Embryonic facial prominence (tissue), 1 donor: ENCODE data around the gene NACC2.

Experiments used
- DNase-seq: peaks from one replicate; pipeline ENCODE4 v3.0.0-alpha.2; 2016; ENCODE audit errors: extremely low spot score

Gene NACC2

GRCh38 chr9:136093346-136093986 is 1.6 kb downstream of the NACC2 start:
- DNase-seq: no peak

GRCh38 chr9:136092741-136093140 is 2.3 kb downstream of the NACC2 start:
- no peak for DNase-seq

GRCh38 chr9:136092353-136092650 is 2.8 kb downstream of the NACC2 start:
- DNase-seq: no peak

GRCh38 chr9:136091582-136092352 is 3.3 kb downstream of the NACC2 start:
- no peak for DNase-seq

- DNase-seq: no peak
Observed at GRCh38 chr9:136090768-136091581, 4.1 kb downstream of the NACC2 start.

GRCh38 chr9:136090056-136090735 is 4.9 kb downstream of the NACC2 start:
- DNase-seq: no peak

- no peak for DNase-seq
Observed at GRCh38 chr9:136089697-136090045, 5.4 kb downstream of the NACC2 start.

GRCh38 chr9:136088939-136089696 is 6.0 kb downstream of the NACC2 start:
- DNase-seq: no peak

- DNase-seq: no peak
Observed at GRCh38 chr9:136088481-136088938, 6.6 kb downstream of the NACC2 start.

- no peak for DNase-seq
Observed at GRCh38 chr9:136087741-136088480, 7.2 kb downstream of the NACC2 start.

- DNase-seq: no peak
Observed at GRCh38 chr9:136086951-136087740, 7.9 kb downstream of the NACC2 start.

GRCh38 chr9:136086213-136086881 is 8.7 kb downstream of the NACC2 start:
- DNase-seq: no peak

GRCh38 chr9:136085815-136086212 is 9.3 kb downstream of the NACC2 start:
- DNase-seq: no peak

GRCh38 chr9:136084063-136084944 is 10.8 kb downstream of the NACC2 start:
- DNase-seq: no peak

- DNase-seq: no peak
Observed at GRCh38 chr9:136083558-136084062, 11.5 kb downstream of the NACC2 start.

- DNase-seq: no peak
Observed at GRCh38 chr9:136082496-136083361, 12.4 kb downstream of the NACC2 start.

GRCh38 chr9:136081826-136082495 is 13.1 kb downstream of the NACC2 start:
- no peak for DNase-seq
